HL-60 (cell line): ENCODE measurements around the gene TMEM151A.

Source experiments
- CTCF ChIP-seq: IDR thresholded peaks from one replicate; pipeline ENCODE4 v1.5.1; 2011; ENCODE audit warnings: low read length, control low read depth, inconsistent platforms; ENCODE audit not compliant: insufficient read depth
- GABPA ChIP-seq: IDR thresholded peaks from 2 replicates; pipeline ENCODE4 v1.6.1; 2012; ENCODE audit warnings: low read depth
- POLR2AphosphoS5 ChIP-seq: IDR thresholded peaks from 2 replicates; pipeline ENCODE4 v1.6.1; 2012; ENCODE audit warnings: low read depth
- REST ChIP-seq: IDR thresholded peaks from 2 replicates; pipeline ENCODE4 v1.6.1; 2012; ENCODE audit warnings: low read depth; ENCODE audit not compliant: insufficient replicate concordance

- peak; percentile 47; the same call in 1 of the 2 replicates for TF ChIP-seq GABPA
- no peak for TF ChIP-seq CTCF
- peak; percentile 81 for TF ChIP-seq POLR2AphosphoS5
- no peak for TF ChIP-seq REST
Observed at GRCh38 chr11:66317723-66318599, 26.3 kb downstream of the TMEM151A start.
